ENCODE results near the gene STPG4.

- TF ChIP-seq EZH2 (IDR thresholded peaks at IDR 0.05) (no peak), POLR2AphosphoS5 (IDR thresholded peaks at IDR 0.05; ENCODE audit: borderline replicate concordance, low read depth, low read length) (no peak)
Observed at GRCh38 chr2:47069628-47070154, 85.4 kb downstream of the STPG4 start.

Data from SK-N-MC (cell line).